H1 (cell line): ENCODE data around the gene FERMT1. TPM values are rescaled to one million over a fixed set of nuclear protein-coding genes. Genes with fewer than 3 reads are reported as not detected.

Experiments
- CTCF ChIA-PET: fragments of 300-600 bp; sonication (Branson Sonifier 250); formaldehyde crosslinking; loops from one replicate; lab custom pipeline; 2021; ENCODE audit not compliant: partially characterized antibody; lab: Charles Lee
- POLR2A ChIA-PET: fragments of 300-600 bp; sonication (Branson Sonifier 250); formaldehyde crosslinking; loops from one replicate; lab custom pipeline; 2021; ENCODE audit warnings: inconsistent platforms; ENCODE audit not compliant: partially characterized antibody; lab: Charles Lee
- DNase-seq, 2 experiments: peaks; one replicate each; pipeline versions ENCODE4 v3.0.0 to v3.0.0-alpha.2; 2010 to 2022; ENCODE audit warnings: low spot score in 2 of 2, low read depth in 1 of 2, mixed read lengths in 1 of 2
- FAIRE-seq: peaks from 2 replicates; lab custom pipeline; 2011; peaks lifted over from hg19 to GRCh38; lab: Jason Lieb, UNC
- H2AFZ ChIP-seq: 2 replicates; pipeline ENCODE4 v1.8.1; 2012; ENCODE audit warnings: low read length, inconsistent platforms
- H2AK5ac ChIP-seq: 2 replicates; pipeline ENCODE4 v1.6.1; 2013; ENCODE audit warnings: low read depth, low read length
- H2BK120ac ChIP-seq: replicated peaks from 2 replicates; pipeline ENCODE3; 2013; ENCODE audit warnings: low read depth, low read length, inconsistent platforms
- H2BK12ac ChIP-seq: 2 replicates; pipeline ENCODE4 v1.6.1; 2013; ENCODE audit warnings: low read depth, low read length
- H2BK15ac ChIP-seq: 2 replicates; pipeline ENCODE4 v1.6.1; 2013; ENCODE audit warnings: low read length
- H2BK20ac ChIP-seq: 2 replicates; pipeline ENCODE4 v1.6.1; 2013; ENCODE audit warnings: low read length
- H2BK5ac ChIP-seq: 2 replicates; pipeline ENCODE4 v1.6.1; 2013; ENCODE audit warnings: low read depth, low read length
- H3K14ac ChIP-seq: 2 replicates; pipeline ENCODE4 v1.6.1; 2013; ENCODE audit warnings: inconsistent platforms; ENCODE audit not compliant: insufficient read length
- H3K18ac ChIP-seq: 2 replicates; pipeline ENCODE4 v1.6.1; 2013; ENCODE audit warnings: low read length; ENCODE audit errors: extremely low read depth
- H3K23ac ChIP-seq: 2 replicates; pipeline ENCODE4 v1.6.1; 2013; ENCODE audit warnings: inconsistent platforms; ENCODE audit not compliant: insufficient read length
- H3K23me2 ChIP-seq: 2 replicates; pipeline ENCODE4 v1.6.1; 2013; ENCODE audit warnings: low read depth, low read length
- H3K27ac ChIP-seq: 2 replicates; pipeline ENCODE4 v1.6.1; 2011; ENCODE audit warnings: low read depth, low read length, inconsistent platforms
- H3K27me3 ChIP-seq, 4 experiments: replicated peaks in 1 of 4; 1 replicate in 1 of 4; 2 replicates in 3 of 4; pipeline versions ENCODE4 v1.6.1 to v1.8.1; 2011 to 2013; ENCODE audit warnings: low read length in 3 of 4, mild to moderate bottlenecking in 3 of 4, inconsistent platforms in 2 of 4, mixed read lengths in 2 of 4, moderate library complexity in 1 of 4; ENCODE audit not compliant: control insufficient read depth in 3 of 4, insufficient read depth in 3 of 4; ENCODE audit errors: extremely low read depth in 1 of 4
- H3K36me3 ChIP-seq, 4 experiments: 2 replicates each; pipeline versions ENCODE4 v1.6.1 to v1.8.1; 2011 to 2013; ENCODE audit warnings: mild to moderate bottlenecking in 4 of 4, low read length in 3 of 4, moderate library complexity in 2 of 4, control low read depth in 1 of 4, inconsistent platforms in 1 of 4; ENCODE audit not compliant: insufficient read depth in 4 of 4, control insufficient read depth in 2 of 4
- H3K4ac ChIP-seq: replicated peaks from 2 replicates; pipeline ENCODE3; 2013; ENCODE audit warnings: low read length, low read depth, mixed read lengths, inconsistent platforms; ENCODE audit not compliant: insufficient read length
- H3K4me1 ChIP-seq, 4 experiments: replicated peaks in 1 of 4; 1 replicate in 1 of 4; 2 replicates in 3 of 4; pipeline versions ENCODE4 v1.6.1 to v1.8.1; 2011 to 2013; ENCODE audit warnings: low read length in 3 of 4, inconsistent platforms in 2 of 4, mixed read lengths in 1 of 4; ENCODE audit not compliant: insufficient read depth in 4 of 4, control insufficient read depth in 3 of 4
- H3K4me2 ChIP-seq, 2 experiments: 2 replicates each; pipeline versions ENCODE4 v1.6.1 to v1.8.1; 2011 to 2013; ENCODE audit warnings: low read depth in 2 of 2, low read length in 2 of 2, control low read depth in 1 of 2, inconsistent platforms in 1 of 2, mild to moderate bottlenecking in 1 of 2; ENCODE audit not compliant: insufficient read depth in 1 of 2
- H3K4me3 ChIP-seq, 4 experiments: fragments of 200-600, 300-600 bp in 1 of 4; sonication (generic), shearing (Covaris generic), sonication (Bioruptor Twin) in 1 of 4; 2 replicates each; pipeline versions ENCODE4 v1.5.1 to v1.8.1; 2011 to 2016; ENCODE audit warnings: low read length in 4 of 4, low read depth in 3 of 4, control low read depth in 2 of 4, inconsistent platforms in 2 of 4, mild to moderate bottlenecking in 2 of 4, mixed read lengths in 1 of 4, moderate library complexity in 1 of 4; ENCODE audit not compliant: insufficient read depth in 2 of 4; ENCODE audit errors: extremely low read depth in 1 of 4
- H3K56ac ChIP-seq: replicated peaks from 2 replicates; pipeline ENCODE3; 2013; ENCODE audit warnings: low read depth, mild to moderate bottlenecking, mixed read lengths, low read length, inconsistent platforms; ENCODE audit not compliant: insufficient read length
- H3K79me1 ChIP-seq: 2 replicates; pipeline ENCODE4 v1.6.1; 2013; ENCODE audit warnings: low read depth, low read length, control low read depth
- H3K79me2 ChIP-seq, 2 experiments: 2 replicates each; pipeline versions ENCODE4 v1.6.1 to v1.8.1; 2012 to 2013; ENCODE audit warnings: low read length in 2 of 2, mild to moderate bottlenecking in 2 of 2, inconsistent platforms in 1 of 2; ENCODE audit not compliant: insufficient read depth in 2 of 2, control insufficient read depth in 1 of 2
- H3K9ac ChIP-seq, 4 experiments: replicated peaks in 1 of 4; 1 replicate in 1 of 4; 2 replicates in 3 of 4; pipeline versions ENCODE4 v1.6.1 to v1.8.1; 2011 to 2013; ENCODE audit warnings: low read depth in 3 of 4, low read length in 3 of 4, control low read depth in 2 of 4, mild to moderate bottlenecking in 2 of 4, moderate library complexity in 2 of 4, inconsistent platforms in 1 of 4; ENCODE audit errors: extremely low read depth in 1 of 4
- H3K9me3 ChIP-seq, 2 experiments: 2 replicates each; pipeline versions ENCODE4 v1.6.1 to v1.8.1; 2012 to 2013; ENCODE audit warnings: mild to moderate bottlenecking in 2 of 2, moderate library complexity in 2 of 2, control low read depth in 1 of 2, inconsistent platforms in 1 of 2, low read depth in 1 of 2, low read length in 1 of 2, mixed read lengths in 1 of 2; ENCODE audit not compliant: insufficient read depth in 2 of 2
- H4K20me1 ChIP-seq, 2 experiments: replicated peaks in 1 of 2; 2 replicates each; pipeline versions ENCODE3 to v1.8.1; 2011 to 2013; ENCODE audit warnings: inconsistent platforms in 2 of 2, low read length in 2 of 2, mild to moderate bottlenecking in 1 of 2; ENCODE audit not compliant: insufficient read depth in 2 of 2, control insufficient read depth in 1 of 2
- H4K5ac ChIP-seq: 2 replicates; pipeline ENCODE4 v1.6.1; 2013; ENCODE audit warnings: low read length, low read depth, mixed read lengths, inconsistent platforms; ENCODE audit not compliant: insufficient read length
- H4K8ac ChIP-seq: 2 replicates; pipeline ENCODE4 v1.8.0; 2013; ENCODE audit warnings: mild to moderate bottlenecking, moderate library complexity, low read length, inconsistent platforms; ENCODE audit not compliant: insufficient read depth; ENCODE audit errors: extremely low read depth
- H4K91ac ChIP-seq: replicated peaks from 2 replicates; pipeline ENCODE3; 2013; ENCODE audit warnings: low read length, mixed read lengths, inconsistent platforms; ENCODE audit not compliant: insufficient read length
- CEBPB ChIP-seq: IDR thresholded peaks from 2 replicates; pipeline ENCODE4 v1.6.1; 2012; ENCODE audit warnings: low read depth, low read length
- E2F6 ChIP-seq: IDR thresholded peaks from 2 replicates; pipeline ENCODE4 v1.6.1; 2012; ENCODE audit warnings: inconsistent platforms
- EZH2 ChIP-seq: fragments of 200-600 bp; sonication (generic); IDR thresholded peaks from 2 replicates; pipeline ENCODE4 v1.7.1; 2012; ENCODE audit warnings: low read depth, mild to moderate bottlenecking, moderate library complexity, low read length, inconsistent platforms; ENCODE audit not compliant: severe bottlenecking
- JUN ChIP-seq: IDR thresholded peaks from 2 replicates; pipeline ENCODE4 v1.6.1; 2011; ENCODE audit warnings: low read depth, mild to moderate bottlenecking, improper control_type of control experiment, low read length
- MAX ChIP-seq: IDR thresholded peaks from 2 replicates; pipeline ENCODE4 v1.6.1; 2012; ENCODE audit warnings: inconsistent platforms
- RAD21 ChIP-seq, 2 experiments: IDR thresholded peaks in 1 of 2; conservative IDR thresholded peaks in 1 of 2; 2 replicates each; pipeline ENCODE4 v1.6.1; 2011; ENCODE audit warnings: low read depth in 2 of 2, low read length in 2 of 2, improper control_type of control experiment in 1 of 2, inconsistent platforms in 1 of 2, mild to moderate bottlenecking in 1 of 2, moderate library complexity in 1 of 2
- RFX5 ChIP-seq: IDR thresholded peaks from 2 replicates; pipeline ENCODE4 v1.6.1; 2011; ENCODE audit warnings: low read depth, low read length, improper control_type of control experiment, borderline replicate concordance
- SAP30 ChIP-seq: fragments of 300-600 bp; sonication (generic); IDR thresholded peaks from 2 replicates; pipeline ENCODE4 v1.7.1; 2012; ENCODE audit warnings: low read length, moderate library complexity, mild to moderate bottlenecking, inconsistent platforms; ENCODE audit not compliant: insufficient read depth, insufficient replicate concordance
- SP1 ChIP-seq: IDR thresholded peaks from 2 replicates; pipeline ENCODE4 v1.6.1; 2011; ENCODE audit warnings: low read depth, low read length
- SP4 ChIP-seq: IDR thresholded peaks from 2 replicates; pipeline ENCODE4 v1.6.1; 2012; ENCODE audit warnings: low read length, inconsistent platforms
- TAF1 ChIP-seq: IDR thresholded peaks from 2 replicates; pipeline ENCODE4 v1.6.1; 2011; ENCODE audit warnings: mild to moderate bottlenecking, low read depth, low read length
- YY1 ChIP-seq: IDR thresholded peaks from 2 replicates; pipeline ENCODE4 v1.6.1; 2011; ENCODE audit warnings: low read depth, mild to moderate bottlenecking, low read length
- WGBS, 2 experiments: shearing (Covaris generic) in 1 of 2; methylation state at CpG; one replicate each; pipeline versions ENCODE4 v1.1.6 to v1.1.7; 2013 to 2015; ENCODE audit warnings: low lambda C conversion rate in 2 of 2, mixed read lengths in 2 of 2, inconsistent platforms in 1 of 2, low coverage in 1 of 2, missing lambda C conversion rate in 1 of 2; ENCODE audit not compliant: insufficient replicate concordance in 2 of 2, insufficient coverage in 1 of 2, insufficient read length in 1 of 2; ENCODE audit errors: extremely low coverage in 1 of 2, missing lambda C conversion rate in 1 of 2; 5-methylcytosine and 5-hydroxymethylcytosine counted together
- polyA plus RNA-seq, 7 experiments: library from polyadenylated mRNA; depleted of rRNA in 3 of 7; stranded (reverse) in 5 of 7; unstranded in 2 of 7; fragments of >200 nt in 5 of 7; fragments of 200-250 nt in 2 of 7; gene quantifications; 1 replicate in 5 of 7; 2 replicates in 1 of 7; 4 replicates in 1 of 7; pipeline versions ENCODE4 v1.2.1 to v1.2.3, GENCODE V29; 2011 to 2013; ENCODE audit warnings: missing spikeins in 2 of 7, mixed read lengths in 2 of 7
- total RNA-seq: library from RNA; stranded (reverse); fragmentation: NEBNext Ultra II Directional; extraction: Animal tissue kit (Norgen Biotek cat#: 25700); gene quantifications from 2 replicates; pipeline ENCODE4 v1.2.1, GENCODE V29; 2021

FERMT1 gene
- total and polyA plus RNA-seq, 2 of the 8 experiments (the other 6 are each of a cell fraction or from before 2014, with no cell fraction given) = 4.2 to 17.8 TPM

GRCh38 chr20:6030453-6031080 lies 92.3 kb downstream of the FERMT1 start:
- peaks cover 0 to 4% of the 10 kb centered on the region in 2 experiments for H4K20me1 ChIP-seq
- H3K4me3 ChIP-seq = no peak overlapping the region
- no peak overlapping the region for H4K5ac ChIP-seq
- no peak overlapping the region for H3K18ac ChIP-seq
- POLR2A ChIA-PET = interaction anchor here (0.7 to 0.9 kb wide), 2 partner anchors 12 to 23 kb away, joined by 3 read pairs; no protein-coding TSS in a partner anchor
- no peak overlapping the region for H3K4me2 ChIP-seq
- no peak overlapping the region for H4K8ac ChIP-seq
- no peak overlapping the region for H2AFZ ChIP-seq
- no peak overlapping the region for H3K23ac ChIP-seq
- no peaks in the 10 kb centered on the region for H3K4me1 ChIP-seq
- H2BK20ac ChIP-seq = no peak overlapping the region
- no peaks in the 10 kb centered on the region for H3K27me3 ChIP-seq
- H2BK15ac ChIP-seq = no peak overlapping the region
- H3K56ac ChIP-seq = no peak overlapping the region
- H2BK5ac ChIP-seq = no peak overlapping the region
- WGBS, 2 experiments = 89% methylated on average over 6 of the region's 6 CpGs; no CpG with 5 or more reads in 1 of the 2 experiments
- H3K27ac ChIP-seq = no peak overlapping the region
- H2BK12ac ChIP-seq = no peak overlapping the region
- CTCF ChIA-PET = interaction anchor here (0.6 to 1.2 kb wide), 2 partner anchors 43 to 503 kb away, joined by 3 to 9 read pairs; no protein-coding TSS in a partner anchor
- DNase-seq (no peak), FAIRE-seq (no peak)
- no peaks in the 10 kb centered on the region for H3K79me1 ChIP-seq
- no peak overlapping the region for H4K91ac ChIP-seq
- H3K36me3 ChIP-seq = peaks cover 0 to 17% (median 11%) of the 10 kb centered on the region in 4 experiments; a peak in 7 of 8 replicates
- H3K9ac ChIP-seq = no peak overlapping the region
- no peaks in the 10 kb centered on the region; a peak in 1 of 4 replicates for H3K79me2 ChIP-seq
- no peak overlapping the region for H3K14ac ChIP-seq
- H2AK5ac ChIP-seq = no peak overlapping the region
- no peaks in the 10 kb centered on the region for H3K23me2 ChIP-seq
- H3K9me3 ChIP-seq = no peaks in the 10 kb centered on the region
- H3K4ac ChIP-seq = no peak overlapping the region
- H2BK120ac ChIP-seq = no peak overlapping the region
- no peak for TF ChIP-seq SAP30
- no peak for TF ChIP-seq RFX5
- TF ChIP-seq JUN = no peak
- TF ChIP-seq YY1 = no peak
- no peak for TF ChIP-seq SP1
- no peak for TF ChIP-seq CEBPB
- TF ChIP-seq RAD21 (IDR thresholded peaks at IDR 0.05 in 1 of 2, conservative IDR thresholded peaks at IDR 0.05 in 1 of 2; ENCODE audit: low read depth in 2 of 2, low read length in 2 of 2) = no peak
- TF ChIP-seq EZH2 = no peak
- TF ChIP-seq TAF1 = no peak
- TF ChIP-seq MAX = no peak
- no peak for TF ChIP-seq E2F6
- TF ChIP-seq SP4 = no peak
